ENCODE results near the gene CHAT.
A peak's percentile ranks its signal among the peaks of the same experiment; 100 is the strongest.

Gene CHAT

DNA sequence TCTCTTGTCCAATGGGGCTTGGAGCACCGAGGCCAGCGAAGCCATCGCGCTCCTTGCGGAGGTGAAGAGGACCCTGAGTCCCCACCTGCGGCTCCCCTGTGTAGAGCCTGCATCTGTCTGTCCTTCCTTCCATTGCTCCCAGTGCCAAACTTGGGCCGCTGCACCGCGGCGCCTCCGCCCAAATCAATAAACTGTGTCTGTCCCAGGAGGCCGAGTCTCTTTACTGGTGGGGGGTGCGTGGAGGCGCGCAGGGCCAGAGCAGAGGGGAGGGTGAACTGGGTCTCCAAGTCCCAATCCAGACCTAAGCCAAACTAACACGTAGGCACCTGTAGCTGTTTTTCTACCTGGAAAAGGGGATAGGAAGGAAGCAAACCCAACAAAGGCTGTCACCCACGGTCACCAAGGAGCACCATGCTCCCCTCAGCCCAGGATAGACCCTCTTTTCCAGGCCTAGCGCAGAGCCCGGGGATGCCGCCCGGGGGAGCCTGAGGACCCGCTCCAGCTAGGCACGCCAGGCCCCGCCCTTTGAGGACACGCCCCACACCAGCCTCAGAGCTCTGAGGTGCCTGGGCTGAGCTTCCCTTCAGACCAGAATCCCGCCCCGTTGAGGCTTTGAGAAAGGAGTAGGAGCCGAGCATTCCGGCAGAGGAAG is 1.2 kb upstream of the CHAT start:
- DNase-seq = no peak

DNA sequence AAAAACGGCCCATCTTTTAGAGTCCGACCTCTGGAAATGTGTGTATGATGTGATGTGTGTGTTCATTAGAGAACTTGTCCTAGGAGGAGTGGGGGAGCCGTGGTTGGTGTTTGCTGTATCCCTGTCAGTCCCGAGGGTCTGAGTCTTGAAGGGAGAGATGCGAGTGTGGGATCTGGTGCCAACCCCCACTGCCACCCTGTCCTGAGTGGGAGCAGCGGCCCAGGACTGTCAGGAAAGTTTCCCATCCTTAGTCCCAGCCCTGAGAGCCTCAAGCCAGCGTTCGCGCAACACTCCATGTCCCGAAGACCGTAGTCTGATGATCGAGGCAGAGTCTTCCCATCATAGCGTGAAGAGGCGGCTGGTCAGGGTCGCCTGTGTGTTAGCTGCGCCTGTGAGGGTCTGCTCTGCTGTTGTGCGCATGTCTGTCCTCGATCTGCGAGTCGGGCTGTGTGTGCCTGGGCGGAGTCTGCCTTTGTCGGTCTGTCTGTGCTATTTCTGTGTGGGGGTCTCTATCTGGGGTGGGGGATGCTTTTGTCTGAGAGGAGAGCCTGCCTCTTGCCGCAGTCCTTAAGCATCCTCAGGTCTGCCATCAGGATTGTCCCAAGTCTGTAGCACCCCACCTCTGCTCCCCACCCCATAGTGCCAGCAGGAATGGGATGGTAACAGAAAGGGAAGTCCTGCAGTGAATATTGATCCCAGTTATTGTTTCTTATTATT is 514 bp upstream of the CHAT start:
- DNase-seq = no peak

DNA sequence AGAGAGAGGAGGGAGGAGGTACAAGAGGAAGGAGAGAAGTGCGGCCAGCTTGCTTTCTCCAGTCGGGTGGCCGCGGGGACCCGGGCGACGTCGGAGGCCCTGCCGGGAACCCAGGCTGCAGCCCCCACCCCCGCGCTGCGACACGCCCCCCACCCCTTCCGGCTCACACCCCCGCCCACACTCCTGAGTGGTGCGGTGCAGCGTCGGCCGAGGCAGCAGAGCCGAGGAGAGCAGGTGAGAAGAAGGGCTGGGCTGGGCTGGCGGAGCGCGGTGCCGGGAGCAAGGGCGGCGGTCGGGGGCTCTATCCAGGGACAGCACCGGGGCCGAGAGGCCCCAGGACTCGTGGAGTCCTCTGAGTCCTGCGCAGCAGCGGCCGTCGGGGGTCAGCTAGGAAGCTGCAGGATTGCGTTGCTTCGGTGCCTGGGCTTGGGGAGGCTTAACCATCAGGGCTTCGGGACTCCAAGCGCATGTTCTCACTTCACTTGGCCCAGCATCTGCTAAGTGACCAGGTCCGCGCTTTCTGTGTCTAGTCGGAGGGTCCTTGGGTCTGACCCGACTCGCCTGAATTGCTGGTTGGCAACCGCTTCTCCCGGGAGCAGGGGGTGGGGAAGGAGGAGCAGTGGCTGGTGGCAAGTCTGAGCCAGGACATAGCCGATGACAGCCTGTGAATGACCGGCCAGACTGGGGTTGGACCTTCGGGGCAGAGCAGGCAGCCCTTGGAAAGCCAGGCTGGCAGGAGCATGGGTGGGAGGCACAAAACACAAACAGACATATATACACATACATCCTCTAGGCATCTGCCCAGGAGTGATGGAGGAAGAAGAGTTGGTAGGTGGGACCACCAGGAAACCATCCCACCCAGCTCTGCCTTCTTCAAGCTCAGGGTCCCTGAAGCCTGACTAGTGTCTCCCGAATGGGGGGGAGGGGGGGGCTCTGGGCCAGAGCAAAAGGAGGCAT is 683 bp downstream of the CHAT start:
- no peak for DNase-seq

DNA sequence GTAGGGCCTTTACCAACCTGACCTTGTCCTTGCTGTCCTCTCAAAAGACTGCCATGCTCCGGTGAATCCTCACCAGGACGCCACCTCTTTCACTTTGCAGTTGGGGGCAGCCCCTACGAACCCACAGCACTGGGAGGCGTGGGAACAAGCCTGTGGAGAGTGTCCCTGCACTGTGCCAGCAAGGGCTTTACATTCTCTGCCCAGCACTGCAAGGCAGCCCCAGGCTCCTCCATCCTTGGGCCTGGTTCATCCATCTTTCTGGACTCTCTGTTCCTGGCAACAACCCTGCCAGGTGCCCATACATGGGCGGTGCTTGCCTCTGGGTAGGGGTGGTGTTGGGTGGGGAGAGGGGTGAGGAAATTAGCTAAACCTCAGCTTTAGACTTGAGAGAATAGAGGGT is 1.4 kb downstream of the CHAT start:
- no peak for DNase-seq

GRCh38 chr10:49615721-49616120 is 1.9 kb downstream of the CHAT start:
- DNase-seq = peak; percentile 10

GRCh38 chr10:49616421-49617101 is 2.7 kb downstream of the CHAT start:
- no peak for DNase-seq

GRCh38 chr10:49617121-49618020 is 3.5 kb downstream of the CHAT start:
- no peak for DNase-seq

GRCh38 chr10:49618821-49619220 is 5.0 kb downstream of the CHAT start:
- DNase-seq = no peak

DNA sequence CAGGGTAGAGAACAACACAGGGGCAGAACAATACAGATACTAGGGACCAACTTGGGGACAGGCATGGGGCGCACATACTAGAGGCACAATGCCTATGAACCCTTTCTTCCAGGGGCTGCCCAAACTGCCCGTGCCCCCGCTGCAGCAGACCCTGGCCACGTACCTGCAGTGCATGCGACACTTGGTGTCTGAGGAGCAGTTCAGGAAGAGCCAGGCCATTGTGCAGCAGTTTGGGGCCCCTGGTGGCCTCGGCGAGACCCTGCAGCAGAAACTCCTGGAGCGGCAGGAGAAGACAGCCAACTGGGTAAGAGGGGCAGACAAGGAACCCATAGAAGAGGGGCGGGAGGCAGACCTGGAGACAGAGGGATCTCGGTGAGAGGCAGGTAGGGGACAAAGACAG is 5.8 kb downstream of the CHAT start:
- no peak for DNase-seq

DNA sequence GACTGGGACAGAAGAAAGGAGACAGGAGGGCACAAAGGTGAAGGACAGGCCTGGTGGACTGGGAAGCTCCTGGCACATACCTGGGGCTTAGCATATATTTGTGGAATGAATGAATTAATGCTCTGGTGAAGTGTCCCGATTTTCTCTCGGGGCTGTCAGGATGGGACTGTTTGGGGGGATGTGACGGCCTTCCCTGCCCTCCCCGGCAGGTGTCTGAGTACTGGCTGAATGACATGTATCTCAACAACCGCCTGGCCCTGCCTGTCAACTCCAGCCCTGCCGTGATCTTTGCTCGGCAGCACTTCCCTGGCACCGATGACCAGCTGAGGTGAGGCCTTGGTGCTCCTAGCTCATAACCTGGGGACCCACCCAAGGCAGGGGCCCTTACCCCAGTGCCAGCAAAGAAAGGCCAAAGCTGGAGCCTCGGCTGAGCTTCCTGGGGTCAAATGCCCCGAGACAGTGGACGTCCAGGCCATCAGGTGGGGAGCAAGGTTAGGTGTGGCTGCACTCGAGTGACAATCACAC is 6.5 kb downstream of the CHAT start:
- no peak for DNase-seq

DNA sequence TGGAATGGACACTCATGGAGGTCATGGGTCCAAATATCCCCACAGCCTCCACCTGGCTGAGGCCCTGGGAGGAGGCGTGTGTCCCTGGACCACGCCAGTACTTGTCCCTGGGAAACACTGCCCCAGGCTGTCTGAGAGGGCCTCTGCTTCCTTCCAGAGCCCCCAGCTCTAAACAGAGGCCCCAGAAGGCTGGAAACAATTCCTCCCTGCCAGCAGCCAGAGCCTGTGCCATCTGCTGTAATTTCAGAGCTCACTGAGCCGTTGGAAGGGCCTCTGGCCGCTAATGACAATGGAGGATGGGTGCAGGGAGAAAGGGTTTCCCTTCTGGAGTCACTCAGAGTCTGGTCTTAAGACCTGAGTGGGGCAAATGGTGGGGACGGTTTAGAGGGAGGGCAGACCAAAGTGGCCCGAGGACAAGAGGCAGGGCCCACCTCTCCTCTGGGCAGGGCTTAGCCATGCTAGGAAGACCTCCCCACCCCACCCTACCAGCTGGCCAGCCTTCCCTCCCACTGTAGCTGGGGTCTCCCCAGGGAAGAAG is 7.1 kb downstream of the CHAT start:
- no peak for DNase-seq

GRCh38 chr10:49621561-49621960 is 7.7 kb downstream of the CHAT start:
- no peak for DNase-seq

GRCh38 chr10:49622426-49623425 is 8.9 kb downstream of the CHAT start:
- no peak for DNase-seq

DNA sequence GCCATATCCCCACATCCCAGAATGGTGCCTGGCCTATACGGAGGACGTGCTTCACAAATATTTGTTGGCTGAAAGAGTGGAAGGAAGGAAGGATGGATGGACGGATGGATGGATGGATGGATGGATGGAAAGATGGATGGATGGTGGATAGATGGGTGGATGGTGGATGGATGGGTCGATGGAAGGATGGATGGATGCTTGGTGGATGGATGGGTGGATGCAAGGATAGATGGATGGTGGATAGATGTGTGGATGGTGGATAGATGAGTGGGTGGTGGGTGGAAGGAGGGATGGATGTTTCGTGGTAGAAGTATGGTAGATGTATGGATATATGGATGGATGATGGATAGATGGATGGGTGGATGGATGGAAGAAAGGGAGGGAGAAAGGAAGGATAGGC is 10.8 kb downstream of the CHAT start:
- DNase-seq = no peak

GRCh38 chr10:49625411-49625810 is 11.6 kb downstream of the CHAT start:
- DNase-seq = no peak

GRCh38 chr10:49627038-49627437 is 13.2 kb downstream of the CHAT start:
- DNase-seq = no peak

DNA sequence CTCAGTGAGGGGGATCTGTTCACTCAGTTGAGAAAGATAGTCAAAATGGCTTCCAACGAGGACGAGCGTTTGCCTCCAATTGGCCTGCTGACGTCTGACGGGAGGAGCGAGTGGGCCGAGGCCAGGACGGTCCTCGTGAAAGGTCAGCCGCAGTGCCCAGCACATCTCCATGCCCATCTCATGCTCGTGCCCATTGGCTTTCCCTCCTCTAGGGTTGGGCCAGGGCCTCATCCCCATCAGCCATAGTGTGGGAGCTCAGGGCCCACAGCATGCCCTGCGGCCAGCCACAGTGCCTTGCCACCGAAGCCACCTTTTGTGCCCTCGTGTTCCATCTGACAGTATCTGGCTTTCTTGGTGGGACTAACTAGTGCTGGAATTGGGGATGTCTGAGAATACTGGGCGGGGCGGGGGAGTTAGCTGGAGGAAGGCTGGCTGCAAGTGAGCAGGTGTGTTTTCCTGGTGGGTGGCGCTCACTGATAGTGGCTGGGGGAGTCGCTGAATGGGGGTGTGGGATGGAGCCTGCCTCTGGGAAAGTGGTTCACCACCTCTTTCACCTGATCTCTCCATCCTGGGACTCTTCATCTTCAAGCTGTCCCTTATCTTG is 13.9 kb downstream of the CHAT start:
- no peak for DNase-seq

- no peak for DNase-seq
These were observed 14.8 kb downstream of the CHAT start for GRCh38 chr10:49628599-49628998.

- DNase-seq = no peak
These were observed 15.6 kb downstream of the CHAT start for GRCh38 chr10:49629431-49629881.

GRCh38 chr10:49631975-49632374 is 18.1 kb downstream of the CHAT start:
- DNase-seq = no peak

Measured in DMS79 treated with DMSO at 0.1 percent for 48 hours (cell line).